Ovary (tissue), 3 donors: ENCODE results near the gene CADPS.

Experiments
- CTCF ChIP-seq, 3 donors: fragments of 450-650 bp in 2 of 3; fragments of 200-600 bp in 1 of 3; IDR thresholded peaks; one replicate each; pipeline versions ENCODE4 v1.5.1 to v1.8.0; 2016 to 2022; ENCODE audit warnings: antibody characterized with exemption in 3 of 3, mild to moderate bottlenecking in 1 of 3
- EP300 ChIP-seq: sonication (generic); formaldehyde crosslinking; IDR thresholded peaks from one replicate; pipeline ENCODE4 v1.6.1; 2017; ENCODE audit warnings: antibody characterized with exemption
- POLR2A ChIP-seq: fragments of 450-650 bp; IDR thresholded peaks from one replicate; pipeline ENCODE4 v1.6.1; 2017; ENCODE audit warnings: antibody characterized with exemption, mild to moderate bottlenecking, moderate library complexity
- donor health status: DM: no; HTN: no; CAD: no.

DNA sequence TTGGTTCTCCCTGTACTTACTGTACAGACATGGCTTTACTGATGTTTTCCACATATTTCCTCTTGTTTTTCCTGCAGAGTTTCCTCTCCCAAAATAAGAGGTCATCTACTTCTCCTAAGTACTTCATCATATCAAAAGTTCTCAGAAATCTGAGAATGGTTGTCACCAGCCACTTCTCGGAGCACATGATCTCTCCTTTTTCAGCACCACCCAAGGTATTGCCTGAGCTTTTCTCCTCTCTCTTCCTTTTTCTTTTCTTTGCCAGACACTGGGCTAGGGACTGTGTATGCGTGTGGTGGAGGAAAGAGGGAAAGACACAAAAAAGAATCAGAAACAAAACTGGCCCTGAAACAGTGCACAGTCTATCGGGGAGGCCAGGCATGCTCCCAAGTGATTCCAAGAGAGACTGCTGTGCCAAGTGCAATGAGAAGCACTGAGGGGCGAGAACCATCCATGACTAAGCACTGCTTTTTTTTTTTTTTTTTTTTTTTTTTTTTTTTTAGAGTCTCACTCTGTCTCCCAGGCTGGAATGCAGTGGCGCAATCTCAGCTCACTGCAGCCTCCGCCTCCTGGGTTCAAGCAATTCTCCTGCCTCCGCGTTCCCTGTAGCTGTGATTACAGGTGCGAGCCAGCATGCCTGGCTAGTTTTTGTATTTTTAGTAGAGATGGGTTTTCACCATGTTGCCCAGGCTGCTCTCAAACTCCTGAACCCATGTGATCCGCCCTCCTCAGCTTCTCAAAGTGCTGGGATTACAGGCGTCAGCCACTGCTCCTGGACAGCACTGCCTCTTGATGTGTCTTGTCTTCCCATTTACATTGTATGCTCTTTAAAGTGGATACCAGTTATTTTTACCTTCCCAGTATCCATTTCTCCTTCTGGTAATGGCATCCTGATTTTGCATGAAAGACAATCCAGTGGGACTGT, 307.9 kb downstream of the CADPS start:
- TF ChIP-seq CTCF (IDR thresholded peaks at IDR 0.05) (no peak), POLR2A (no peak), EP300 (no peak)
